Limb (tissue), 2 donors: ENCODE measurements around the gene TLX1.

Source experiments
- DNase-seq, 2 donors: peaks; one replicate each; pipeline ENCODE4 v3.0.0-alpha.2; 2016; ENCODE audit errors: extremely low spot score in 2 of 2

TLX1 gene

GRCh38 chr10:101134299-101135127 lies 3.4 kb downstream of the TLX1 start:
- DNase-seq, result peak in 1 of 2 donors; percentile 47

- DNase-seq, result peak in 1 of 2 donors; percentile 47
Measured at GRCh38 chr10:101135141-101136006, 4.3 kb downstream of the TLX1 start.

GRCh38 chr10:101136007-101136707 lies 5.1 kb downstream of the TLX1 start:
- DNase-seq, result no peak

- no peak for DNase-seq
Measured at GRCh38 chr10:101136708-101137121, 5.6 kb downstream of the TLX1 start.

DNA sequence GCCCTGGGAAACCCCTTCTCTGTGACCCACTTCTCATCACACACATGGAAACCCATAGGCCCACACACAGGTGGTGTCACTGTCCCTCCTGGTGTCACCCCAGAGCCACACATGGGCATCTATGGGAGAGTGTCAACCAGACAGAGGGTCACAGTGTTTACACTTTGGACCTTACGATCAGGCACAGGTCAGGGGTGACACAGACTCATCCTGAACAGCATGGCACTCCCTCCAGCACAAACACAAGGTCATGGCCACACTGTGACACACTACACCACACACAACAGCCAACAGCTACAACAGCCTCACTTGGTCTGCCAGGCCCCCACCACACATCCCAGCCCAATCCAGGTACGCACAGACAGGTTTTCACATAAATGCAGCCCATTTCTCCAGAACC lies 6.2 kb downstream of the TLX1 start:
- no peak for DNase-seq

GRCh38 chr10:101138788-101139420 lies 7.8 kb downstream of the TLX1 start:
- no peak for DNase-seq

GRCh38 chr10:101139421-101139911 lies 8.4 kb downstream of the TLX1 start:
- DNase-seq, result no peak

- peak in 1 of 2 donors; percentile 65 for DNase-seq
Measured at GRCh38 chr10:101140084-101140949, 9.2 kb downstream of the TLX1 start.

GRCh38 chr10:101140950-101141615 lies 10.0 kb downstream of the TLX1 start:
- DNase-seq, result no peak

GRCh38 chr10:101141616-101142532 lies 10.8 kb downstream of the TLX1 start:
- DNase-seq, result peak; percentile 76 to 91

DNA sequence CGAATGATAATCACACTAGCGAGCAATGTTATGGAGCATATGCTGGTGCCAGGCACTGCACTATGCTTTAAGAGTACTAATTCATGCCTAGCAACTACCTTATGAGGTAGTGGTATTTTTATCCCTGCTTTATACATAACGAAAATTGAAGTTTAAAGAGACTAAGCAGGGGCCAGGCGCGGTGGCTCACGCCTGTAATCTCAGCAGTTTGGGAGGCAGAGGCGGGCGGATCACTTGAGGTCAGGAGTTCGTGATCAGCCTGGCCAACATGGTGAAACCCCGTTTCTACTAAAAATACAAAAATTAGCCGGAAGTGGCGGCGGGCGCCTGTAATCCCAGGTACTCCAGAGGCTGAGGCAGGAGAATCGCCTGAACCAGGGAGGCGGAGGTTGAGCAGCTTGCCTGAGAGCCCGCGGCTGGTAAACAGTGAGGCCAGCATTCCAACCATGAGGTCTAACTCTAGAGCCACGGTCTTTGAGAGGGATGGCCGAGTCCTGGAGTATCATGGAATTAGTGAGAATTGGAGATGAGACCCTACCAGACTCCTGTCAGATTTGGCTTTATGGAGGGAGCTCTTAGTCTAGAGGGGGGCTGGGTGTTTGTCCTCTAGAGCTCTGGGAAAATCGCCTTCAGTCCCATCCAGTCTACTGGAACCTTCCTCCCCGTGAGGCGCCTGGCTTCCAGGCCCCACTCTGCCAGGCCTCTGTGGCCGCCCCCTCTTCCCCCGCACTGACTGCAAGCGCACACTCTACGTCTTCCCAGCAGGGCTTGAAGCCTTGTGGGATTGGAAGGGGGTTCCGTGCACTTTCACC lies 11.6 kb downstream of the TLX1 start:
- DNase-seq, result no peak

DNA sequence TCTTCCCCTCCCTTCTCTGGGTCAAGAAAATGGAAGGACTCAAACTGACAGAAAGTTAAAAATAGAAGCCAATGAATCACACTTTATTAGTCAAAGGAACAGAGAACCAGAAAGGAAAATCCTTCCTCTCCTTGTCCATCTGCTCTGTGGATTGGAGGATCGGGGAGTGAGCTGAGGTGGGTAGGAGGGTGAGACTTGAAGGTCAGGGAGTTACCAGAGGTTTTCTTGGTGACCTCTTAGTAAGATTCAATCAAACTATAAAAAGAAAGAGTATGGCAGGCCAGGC lies 12.2 kb downstream of the TLX1 start:
- no peak for DNase-seq

GRCh38 chr10:101144053-101144452 lies 13.0 kb downstream of the TLX1 start:
- no peak for DNase-seq

DNA sequence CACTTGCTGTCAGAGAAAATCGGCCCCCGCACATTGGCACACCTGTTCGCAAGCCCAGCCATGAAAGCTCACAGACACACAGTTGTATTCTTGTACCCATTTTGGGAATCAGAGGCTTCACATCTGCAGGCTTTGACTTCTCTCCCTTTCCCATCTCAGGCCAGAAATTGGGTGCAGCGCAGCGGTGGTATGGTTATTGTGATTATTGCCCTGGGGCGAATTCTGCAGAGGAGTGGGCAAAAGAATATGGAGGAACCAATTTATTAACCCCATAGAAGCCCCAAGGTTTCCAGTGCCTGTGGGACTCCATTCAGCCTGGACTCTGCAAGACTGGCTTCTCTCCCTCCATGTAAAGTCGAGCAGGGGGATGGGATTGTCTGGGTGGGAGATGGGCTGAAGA lies 14.0 kb downstream of the TLX1 start:
- DNase-seq, result no peak

- no peak for DNase-seq
Measured at GRCh38 chr10:101145750-101146391, 14.8 kb downstream of the TLX1 start.

GRCh38 chr10:101146392-101147251 lies 15.5 kb downstream of the TLX1 start:
- DNase-seq, result no peak
